ENCODE data around the gene RPS21. TPM values are rescaled to one million over a fixed set of nuclear protein-coding genes. Genes with fewer than 3 reads are reported as not detected.

RPS21 gene
- total RNA-seq, 2 donors from 2014 or later = 1,025 to 2,724 TPM

DNA sequence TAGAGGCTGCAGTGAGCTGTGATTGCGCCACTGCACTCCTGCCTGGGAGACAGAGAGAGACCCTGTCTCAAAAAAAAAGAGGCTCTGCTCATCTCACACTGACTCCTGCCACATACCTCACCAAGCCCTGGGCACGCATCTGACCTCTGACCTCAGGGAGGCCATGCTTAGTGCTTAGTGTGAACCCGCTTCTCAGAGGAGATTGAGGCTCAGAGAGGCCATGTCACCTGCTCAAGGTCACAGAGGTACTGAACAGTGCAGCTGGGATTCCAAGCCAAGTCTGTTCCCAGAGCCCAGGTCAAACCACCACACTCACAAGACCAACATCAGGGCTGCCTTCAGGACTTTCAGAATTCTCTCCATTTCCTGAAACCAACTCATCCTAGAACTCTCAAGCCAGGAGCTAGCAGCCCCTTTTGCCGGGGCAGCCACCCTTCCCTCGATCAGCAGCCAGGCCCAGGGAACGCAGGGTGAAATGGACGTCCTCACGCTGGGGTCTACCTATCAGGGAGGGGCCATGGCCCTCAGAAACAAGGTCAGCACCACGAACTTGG, 17.3 kb downstream of the RPS21 start:
- Histone ChIP-seq H3K27ac (no peak overlapping the region), H3K4me3 (no peak overlapping the region), H3K4me1 (ENCODE audit: control insufficient read depth in 1 of 2, low read depth in 2 of 2) (peaks cover 12 to 23% of the 10 kb centered on the region in 2 donors), H3K36me3 (no peaks in the 10 kb centered on the region), H3K9me3 (no peaks in the 10 kb centered on the region), H3K27me3 (replicated peaks; ENCODE audit: insufficient read depth) (no peaks in the 10 kb centered on the region)
- TF ChIP-seq CTCF (IDR thresholded peaks at IDR 0.05) = no peak
- DNase-seq (ENCODE audit: low spot score) (no peak), ATAC-seq (ENCODE audit: insufficient number of reproducible peaks, low FRiP score, low read depth) (no peak)

- Histone ChIP-seq H3K27me3 (replicated peaks; ENCODE audit: insufficient read depth) (no peaks in the 10 kb centered on the region), H3K27ac (no peak overlapping the region), H3K4me1 (ENCODE audit: control insufficient read depth in 1 of 2, low read depth in 2 of 2) (peaks cover 12 to 23% of the 10 kb centered on the region in 2 donors), H3K9me3 (no peaks in the 10 kb centered on the region), H3K36me3 (no peaks in the 10 kb centered on the region), H3K4me3 (no peak overlapping the region)
- no peak for ATAC-seq (ENCODE audit: insufficient number of reproducible peaks, low FRiP score, low read depth)
- TF ChIP-seq CTCF (IDR thresholded peaks at IDR 0.05) = no peak
- DNase-seq (ENCODE audit: low spot score) = no peak
Measured at GRCh38 chr20:62404761-62405107, 17.8 kb downstream of the RPS21 start.

- Histone ChIP-seq H3K27ac (no peak overlapping the region), H3K27me3 (replicated peaks; ENCODE audit: insufficient read depth) (no peaks in the 10 kb centered on the region), H3K36me3 (no peaks in the 10 kb centered on the region), H3K4me1 (ENCODE audit: control insufficient read depth in 1 of 2, low read depth in 2 of 2) (peaks cover 12 to 23% of the 10 kb centered on the region in 2 donors), H3K9me3 (no peaks in the 10 kb centered on the region), H3K4me3 (peak overlapping the region; percentile 83)
- DNase-seq (ENCODE audit: low spot score) (no peak), ATAC-seq (ENCODE audit: insufficient number of reproducible peaks, low FRiP score, low read depth) (no peak)
- TF ChIP-seq CTCF (IDR thresholded peaks at IDR 0.05) = peak; percentile 58
Measured at GRCh38 chr20:62405108-62405980, 18.4 kb downstream of the RPS21 start.

GRCh38 chr20:62405981-62406513, 19.1 kb downstream of the RPS21 start:
- Histone ChIP-seq H3K9me3 (no peaks in the 10 kb centered on the region), H3K36me3 (no peaks in the 10 kb centered on the region), H3K4me3 (peak overlapping the region; percentile 83), H3K4me1 (ENCODE audit: control insufficient read depth in 1 of 2, low read depth in 2 of 2) (peaks cover 12 to 23% of the 10 kb centered on the region in 2 donors), H3K27ac (no peak overlapping the region), H3K27me3 (replicated peaks; ENCODE audit: insufficient read depth) (no peaks in the 10 kb centered on the region)
- no peak for ATAC-seq (ENCODE audit: insufficient number of reproducible peaks, low FRiP score, low read depth)
- no peak for DNase-seq (ENCODE audit: low spot score)
- no peak for TF ChIP-seq CTCF (IDR thresholded peaks at IDR 0.05)

GRCh38 chr20:62406635-62407176, 19.8 kb downstream of the RPS21 start:
- no peaks in the 10 kb centered on the region for H3K36me3 ChIP-seq
- H3K9me3 ChIP-seq = no peaks in the 10 kb centered on the region
- peaks cover 12 to 23% of the 10 kb centered on the region in 2 donors for H3K4me1 ChIP-seq (ENCODE audit: control insufficient read depth in 1 of 2, low read depth in 2 of 2)
- peak overlapping the region in 1 of 2 donors; percentile 37 for H3K27ac ChIP-seq
- ATAC-seq (ENCODE audit: insufficient number of reproducible peaks, low FRiP score, low read depth) = no peak
- peak overlapping the region; percentile 83 for H3K4me3 ChIP-seq
- DNase-seq (ENCODE audit: low spot score) = no peak
- H3K27me3 ChIP-seq (replicated peaks; ENCODE audit: insufficient read depth) = no peaks in the 10 kb centered on the region
- TF ChIP-seq CTCF (IDR thresholded peaks at IDR 0.05) = no peak

Data from thoracic aorta (tissue), 2 donors.